Activated CD4-positive, alpha-beta memory T cell treated with anti-CD3 and anti-CD28 coated beads for 36 hours (primary cell): ENCODE data around the gene CCSER1. TPM values are rescaled to one million over a fixed set of nuclear protein-coding genes. Genes with fewer than 3 reads are reported as not detected.
"Not testable (repeated sequence)": the region's sequence is repeated elsewhere in the genome, so short reads cannot be mapped to it uniquely, and the experiment has no call there.

Source experiments
- CTCF ChIA-PET: fragments of 350-600 bp; sonication (Branson Sonifier 250); formaldehyde crosslinking; loops from one replicate; lab custom pipeline; 2021; ENCODE audit warnings: antibody characterized with exemption, inconsistent platforms; lab: Charles Lee
- POLR2A ChIA-PET: fragments of 350-600 bp; sonication (Branson Sonifier 250); formaldehyde crosslinking; loops from one replicate; lab custom pipeline; 2021; ENCODE audit warnings: antibody characterized with exemption; lab: Charles Lee
- DNase-seq: peaks from one replicate; pipeline ENCODE4 v3.0.0-alpha.2; 2020
- H3K27ac Mint-ChIP-seq: one replicate; pipeline ENCODE4 v1.8.0; 2021; ENCODE audit warnings: mixed read lengths
- H3K27me3 Mint-ChIP-seq: one replicate; pipeline ENCODE4 v1.8.0; 2021; ENCODE audit warnings: mixed read lengths
- H3K36me3 Mint-ChIP-seq: one replicate; pipeline ENCODE4 v1.8.0; 2021; ENCODE audit warnings: mixed read lengths
- H3K4me1 Mint-ChIP-seq: one replicate; pipeline ENCODE4 v1.8.0; 2021; ENCODE audit warnings: low read depth, mixed read lengths
- H3K4me3 Mint-ChIP-seq: one replicate; pipeline ENCODE4 v1.8.0; 2021; ENCODE audit warnings: mild to moderate bottlenecking, mixed read lengths
- H3K9me3 Mint-ChIP-seq: one replicate; pipeline ENCODE4 v1.8.0; 2021; ENCODE audit warnings: mixed read lengths
- intact Hi-C: fragments of 100-400 bp; cut with micrococcal nuclease; formaldehyde crosslinking; loops from one replicate; pipeline ENCODE4 v1.15.1; 2023
- total RNA-seq, 2 experiments: library from RNA; stranded (reverse); gene quantifications; one replicate each; pipeline ENCODE4 v1.2.3, GENCODE V29; 2021

Gene CCSER1
- total RNA-seq, 2 experiments from 2014 or later, result 0.17 to 0.19 TPM

DNA sequence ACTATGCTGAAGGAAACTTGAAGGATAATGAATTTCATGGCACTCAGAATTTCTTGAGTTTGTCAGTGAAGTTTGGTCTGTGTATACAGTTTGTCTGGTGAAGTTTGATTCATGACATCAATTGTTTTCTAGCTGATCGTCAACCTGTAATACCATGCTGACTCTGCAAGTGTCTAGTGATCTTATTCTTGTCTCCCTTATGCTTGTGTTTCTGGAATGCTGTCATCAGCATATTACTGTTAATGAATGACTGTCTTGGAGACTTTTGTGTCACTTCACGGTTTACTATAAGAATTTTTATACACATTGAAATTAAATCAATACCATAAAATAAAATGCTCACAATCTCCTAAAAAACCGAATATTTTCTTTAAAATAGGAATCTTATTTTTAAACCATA, 779.0 kb downstream of the CCSER1 start:
- H3K9me3 Mint-ChIP-seq, result peaks cover 25% of the 10 kb centered on the region
- no peaks in the 10 kb centered on the region for H3K4me1 Mint-ChIP-seq
- H3K27me3 Mint-ChIP-seq, result no peaks in the 10 kb centered on the region
- peaks cover 3% of the 10 kb centered on the region for H3K36me3 Mint-ChIP-seq
- H3K27ac Mint-ChIP-seq, result no peak overlapping the region
- ChIA-PET CTCF (no interaction called here), POLR2A (no interaction called here)
- no peak overlapping the region for H3K4me3 Mint-ChIP-seq
- intact Hi-C loops, result no loop called here
- no peak for DNase-seq

DNA sequence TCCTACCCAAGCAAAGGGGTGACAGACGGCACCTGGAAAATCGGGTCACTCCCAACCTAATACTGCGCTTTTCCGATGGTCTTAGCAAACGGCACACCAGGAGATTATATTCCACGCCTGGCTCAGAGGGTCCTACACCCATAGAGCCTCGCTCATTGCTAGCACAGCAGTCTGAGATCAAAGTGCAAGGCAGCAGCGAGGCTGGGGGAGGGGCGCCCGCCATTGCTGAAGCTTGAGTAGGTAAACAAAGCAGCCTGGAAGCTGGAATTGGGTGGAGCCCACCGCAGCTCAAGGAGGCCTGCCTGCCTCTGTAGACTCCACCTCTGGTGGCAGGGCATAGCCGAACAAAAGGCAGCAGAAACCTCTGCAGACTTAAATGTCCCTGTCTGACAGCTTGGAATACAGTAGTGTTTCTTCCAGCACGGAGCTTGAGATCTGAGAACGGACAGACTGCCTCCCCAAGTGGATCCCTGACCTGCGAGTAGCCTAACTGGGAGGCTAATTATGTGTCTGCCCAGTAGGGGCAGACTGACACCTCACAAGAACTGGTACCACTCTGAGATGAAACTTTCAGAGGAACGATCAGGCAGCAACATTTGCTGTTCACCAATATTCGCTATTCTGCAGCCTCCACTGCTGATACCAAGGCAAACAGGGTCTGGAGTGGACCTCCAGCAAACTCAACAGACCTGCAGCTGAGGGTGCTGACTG, 784.7 kb downstream of the CCSER1 start:
- H3K36me3 Mint-ChIP-seq, POLR2A ChIA-PET, H3K4me3 Mint-ChIP-seq, CTCF ChIA-PET, H3K4me1 Mint-ChIP-seq, H3K27ac Mint-ChIP-seq, intact Hi-C loops, H3K27me3 Mint-ChIP-seq, DNase-seq: not testable (repeated sequence)
- H3K9me3 Mint-ChIP-seq, result peaks cover 19% of the 10 kb centered on the region

DNA sequence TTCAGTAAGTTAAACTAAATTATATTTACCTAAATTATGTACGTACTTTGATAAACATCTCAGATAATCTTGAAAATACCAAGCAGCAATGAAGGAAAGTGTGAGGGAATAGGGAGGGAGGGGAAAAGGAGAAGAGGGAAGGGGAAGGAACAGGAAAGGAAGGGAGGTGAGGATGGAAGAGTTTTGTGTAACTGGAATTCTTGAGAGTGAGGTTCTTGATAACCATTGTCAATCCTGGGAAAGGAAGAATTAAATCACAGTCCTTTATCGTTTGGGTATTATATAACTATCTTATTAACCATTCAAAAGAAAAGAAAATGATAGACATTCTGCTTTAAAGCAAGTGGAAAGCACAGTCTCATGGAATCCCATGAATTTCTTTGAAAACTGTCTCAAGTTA, 795.0 kb downstream of the CCSER1 start:
- Mint-ChIP-seq H3K27ac (no peak overlapping the region), H3K9me3 (no peaks in the 10 kb centered on the region), H3K36me3 (no peaks in the 10 kb centered on the region), H3K27me3 (no peaks in the 10 kb centered on the region), H3K4me3 (no peak overlapping the region), H3K4me1 (no peaks in the 10 kb centered on the region)
- ChIA-PET POLR2A (no interaction called here), CTCF (no interaction called here)
- DNase-seq, result no peak
- intact Hi-C loops, result no loop called here

DNA sequence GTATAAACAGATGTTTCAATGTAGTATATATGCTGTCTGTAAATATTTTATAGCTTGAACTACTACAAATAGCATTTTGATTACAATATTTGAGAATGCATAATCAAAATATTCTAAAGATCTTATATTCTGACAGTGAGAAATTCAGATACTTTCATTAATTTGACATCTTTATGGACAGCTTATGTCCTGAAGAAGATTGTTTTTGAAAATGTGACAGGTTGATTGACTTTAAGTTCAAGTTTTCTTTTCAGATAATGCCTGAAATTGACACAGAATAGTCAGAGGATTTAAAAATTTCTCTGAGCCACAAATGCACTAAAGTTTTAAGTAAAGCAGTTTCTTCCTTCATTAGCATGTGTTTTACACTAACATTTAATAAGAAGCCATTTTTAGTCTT, 799.8 kb downstream of the CCSER1 start:
- Mint-ChIP-seq H3K27me3 (no peaks in the 10 kb centered on the region), H3K9me3 (no peaks in the 10 kb centered on the region), H3K4me1 (no peaks in the 10 kb centered on the region), H3K4me3 (no peak overlapping the region), H3K36me3 (no peaks in the 10 kb centered on the region), H3K27ac (no peak overlapping the region)
- ChIA-PET CTCF (no interaction called here), POLR2A (no interaction called here)
- DNase-seq, result no peak
- intact Hi-C loops, result no loop called here

DNA sequence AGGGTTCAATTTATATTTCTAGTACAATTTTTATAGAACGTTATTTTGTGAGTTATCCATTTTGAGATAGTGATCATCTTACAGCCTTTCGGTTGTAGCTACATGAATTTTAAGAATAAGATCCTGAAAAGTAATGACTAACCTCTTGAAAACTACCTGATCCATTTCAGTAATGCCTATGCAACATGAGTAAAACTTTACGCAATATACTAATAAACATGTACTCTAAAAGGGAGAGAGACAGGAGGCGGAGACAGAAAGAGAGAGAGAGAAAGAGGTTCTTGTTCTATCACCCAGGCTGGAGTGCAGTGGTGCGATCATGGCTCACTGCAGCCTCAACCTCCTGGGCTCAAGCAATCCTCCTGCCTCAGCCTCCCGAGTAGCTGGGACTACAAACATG, 816.1 kb downstream of the CCSER1 start:
- intact Hi-C loops, result no loop called here
- no peaks in the 10 kb centered on the region for H3K4me1 Mint-ChIP-seq
- H3K36me3 Mint-ChIP-seq, result no peaks in the 10 kb centered on the region
- H3K9me3 Mint-ChIP-seq, result peaks cover 5% of the 10 kb centered on the region
- H3K27me3 Mint-ChIP-seq, result no peaks in the 10 kb centered on the region
- H3K4me3 Mint-ChIP-seq, result no peak overlapping the region
- no peak for DNase-seq
- ChIA-PET CTCF (no interaction called here), POLR2A (no interaction called here)
- no peak overlapping the region for H3K27ac Mint-ChIP-seq

DNA sequence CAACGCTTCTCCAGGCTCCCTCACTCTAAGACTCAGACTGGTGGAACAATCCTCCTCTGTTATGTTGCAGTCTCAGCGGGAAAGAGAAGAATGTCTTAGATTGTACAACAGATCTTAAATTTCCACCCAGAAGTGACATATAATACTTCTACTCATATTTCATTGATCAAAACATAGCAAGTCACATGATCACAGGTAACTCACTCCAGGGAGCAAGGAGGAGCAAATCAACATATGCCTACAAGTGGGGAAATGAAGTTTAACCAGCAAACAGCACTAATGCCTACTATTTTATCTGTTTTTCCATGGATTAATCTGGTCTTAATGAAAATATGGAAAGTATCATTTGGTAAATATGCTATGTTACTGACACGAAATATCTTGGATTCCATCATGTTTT, 819.8 kb downstream of the CCSER1 start:
- Mint-ChIP-seq H3K36me3 (no peaks in the 10 kb centered on the region), H3K27me3 (no peaks in the 10 kb centered on the region), H3K9me3 (peaks cover 5% of the 10 kb centered on the region), H3K4me1 (no peaks in the 10 kb centered on the region), H3K27ac (no peak overlapping the region), H3K4me3 (no peak overlapping the region)
- DNase-seq, result no peak
- POLR2A ChIA-PET, result no interaction called here
- CTCF ChIA-PET, result no interaction called here
- intact Hi-C loops, result no loop called here

DNA sequence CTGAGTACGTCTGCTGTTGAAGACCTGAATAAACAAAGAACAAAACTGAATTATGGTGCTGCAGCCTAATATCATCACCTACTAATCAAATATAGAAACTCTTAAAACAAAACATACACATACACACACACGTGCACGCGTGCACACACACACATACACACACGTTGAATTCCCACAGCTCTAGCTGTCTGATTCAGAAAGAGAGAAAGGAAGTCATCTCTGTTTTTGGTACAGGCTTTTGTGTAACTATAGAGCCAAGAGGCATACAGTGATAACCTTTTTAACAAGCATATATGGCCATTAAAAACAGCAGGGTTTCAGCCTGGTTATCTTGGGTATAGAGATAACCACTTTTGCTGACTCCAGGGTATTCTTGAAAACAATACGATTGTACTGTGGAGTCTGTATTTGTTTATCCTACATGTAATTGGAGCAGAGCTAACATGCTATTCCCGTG, 823.2 kb downstream of the CCSER1 start:
- CTCF ChIA-PET, result no interaction called here
- Mint-ChIP-seq H3K36me3 (no peaks in the 10 kb centered on the region), H3K9me3 (no peaks in the 10 kb centered on the region), H3K27me3 (no peaks in the 10 kb centered on the region), H3K27ac (no peak overlapping the region), H3K4me3 (no peak overlapping the region), H3K4me1 (no peaks in the 10 kb centered on the region)
- intact Hi-C loops, result no loop called here
- POLR2A ChIA-PET, result no interaction called here
- no peak for DNase-seq

DNA sequence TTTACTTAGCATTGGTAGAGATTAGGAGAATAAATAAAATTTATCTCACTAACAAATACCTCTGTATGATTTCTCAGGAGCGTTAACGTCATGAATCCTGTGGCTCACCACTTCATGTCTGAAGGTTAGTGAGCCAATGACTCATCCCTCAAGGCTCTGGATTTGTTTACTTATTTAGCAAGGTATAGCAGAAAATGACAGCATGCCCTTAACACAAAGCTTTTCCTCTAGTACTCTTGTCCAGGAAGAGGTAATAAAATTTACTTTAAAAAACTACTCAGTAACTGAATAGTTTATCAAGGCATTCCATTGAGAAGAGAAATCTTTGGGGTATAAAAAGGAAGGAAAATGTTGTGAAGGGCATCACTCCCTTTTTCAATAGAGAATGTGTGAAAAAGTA, 823.8 kb downstream of the CCSER1 start:
- Mint-ChIP-seq H3K36me3 (no peaks in the 10 kb centered on the region), H3K4me1 (no peaks in the 10 kb centered on the region), H3K4me3 (no peak overlapping the region), H3K27me3 (no peaks in the 10 kb centered on the region), H3K9me3 (no peaks in the 10 kb centered on the region), H3K27ac (no peak overlapping the region)
- CTCF ChIA-PET, result no interaction called here
- intact Hi-C loops, result no loop called here
- POLR2A ChIA-PET, result no interaction called here
- no peak for DNase-seq

DNA sequence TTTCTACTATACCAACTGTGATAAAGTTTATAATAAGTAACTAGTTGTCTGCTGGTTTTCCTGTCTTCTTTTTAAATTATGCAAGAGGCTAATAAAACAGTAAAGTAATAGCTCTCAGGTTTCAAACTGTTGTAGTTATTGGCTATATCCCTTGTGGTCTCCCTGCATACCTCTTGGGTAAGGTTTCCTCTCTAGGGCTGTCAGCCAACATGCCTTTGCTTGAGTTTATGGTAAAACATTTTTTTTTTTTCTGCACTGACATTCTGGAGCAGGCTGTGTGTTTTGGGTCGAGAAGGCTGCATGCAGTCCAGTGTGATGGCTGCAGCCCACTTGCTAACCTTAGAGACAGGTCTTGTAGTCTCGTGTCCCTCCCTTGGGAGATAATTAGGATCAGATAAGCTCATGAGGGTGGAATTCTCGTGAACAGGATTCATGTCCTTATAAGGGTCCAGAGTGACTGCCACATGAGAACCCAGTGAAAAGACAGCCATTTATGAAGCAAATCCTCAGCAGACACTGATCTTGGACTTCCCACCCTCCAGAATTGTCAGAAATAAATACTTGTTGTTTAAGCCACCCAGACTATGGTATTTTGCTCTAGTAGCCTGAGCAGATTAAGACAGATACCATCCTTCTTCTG, 831.2 kb downstream of the CCSER1 start:
- Mint-ChIP-seq H3K9me3 (peaks cover 2% of the 10 kb centered on the region), H3K4me1 (no peaks in the 10 kb centered on the region), H3K4me3 (no peak overlapping the region), H3K27me3 (no peaks in the 10 kb centered on the region), H3K36me3 (no peaks in the 10 kb centered on the region), H3K27ac (no peak overlapping the region)
- CTCF ChIA-PET, result no interaction called here
- POLR2A ChIA-PET, result no interaction called here
- no peak for DNase-seq
- intact Hi-C loops, result no loop called here

DNA sequence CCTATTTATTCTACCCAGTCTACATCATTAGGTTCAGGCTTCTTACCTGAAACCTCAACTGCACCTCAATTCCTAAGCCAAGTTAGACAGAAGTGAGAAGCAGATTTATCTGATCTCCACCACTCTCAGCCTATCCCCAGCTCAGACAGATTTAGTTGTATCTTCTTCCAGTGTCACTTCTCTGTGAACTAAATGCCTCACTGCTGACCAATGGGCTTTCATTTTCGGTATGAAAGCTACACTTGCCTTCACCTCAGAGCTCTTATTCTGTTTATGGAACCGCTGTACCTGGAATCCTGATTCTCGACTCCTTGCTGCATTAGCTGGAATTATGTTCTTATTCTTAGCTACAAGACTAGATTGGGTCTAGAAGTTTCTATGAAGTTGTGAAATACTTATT, 833.2 kb downstream of the CCSER1 start:
- intact Hi-C loops, result no loop called here
- Mint-ChIP-seq H3K27me3 (no peaks in the 10 kb centered on the region), H3K9me3 (peaks cover 6% of the 10 kb centered on the region), H3K36me3 (no peaks in the 10 kb centered on the region), H3K4me3 (no peak overlapping the region), H3K4me1 (no peaks in the 10 kb centered on the region), H3K27ac (no peak overlapping the region)
- POLR2A ChIA-PET, result no interaction called here
- CTCF ChIA-PET, result interaction anchor here (0.5 kb wide), 1 partner anchor 25 kb away, joined by 3 read pairs; no protein-coding TSS in a partner anchor
- DNase-seq, result no peak

DNA sequence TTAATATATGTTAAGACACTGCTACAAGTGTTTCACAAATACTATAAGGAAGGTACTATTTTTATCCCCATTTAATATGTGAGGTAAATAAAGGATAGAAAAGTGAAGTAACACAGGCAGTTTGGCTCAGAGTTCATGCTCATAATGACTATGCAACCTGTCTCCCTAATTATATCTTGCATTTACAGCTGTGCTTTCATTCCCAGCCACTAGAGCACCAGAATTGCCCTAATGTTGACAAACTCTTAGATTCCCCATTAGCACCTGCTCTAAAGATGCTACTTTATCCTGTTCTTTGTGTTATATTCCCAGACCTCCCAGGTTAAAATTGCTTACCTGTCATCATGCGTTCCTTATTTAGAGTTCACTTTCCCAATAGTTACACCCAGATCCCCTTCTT, 833.6 kb downstream of the CCSER1 start:
- intact Hi-C loops, result no loop called here
- Mint-ChIP-seq H3K9me3 (peaks cover 6% of the 10 kb centered on the region), H3K4me3 (no peak overlapping the region), H3K4me1 (no peaks in the 10 kb centered on the region), H3K27me3 (no peaks in the 10 kb centered on the region), H3K36me3 (no peaks in the 10 kb centered on the region), H3K27ac (no peak overlapping the region)
- DNase-seq, result no peak
- ChIA-PET POLR2A (no interaction called here), CTCF (interaction anchor here (0.5 kb wide), 1 partner anchor 25 kb away, joined by 3 read pairs; no protein-coding TSS in a partner anchor)

DNA sequence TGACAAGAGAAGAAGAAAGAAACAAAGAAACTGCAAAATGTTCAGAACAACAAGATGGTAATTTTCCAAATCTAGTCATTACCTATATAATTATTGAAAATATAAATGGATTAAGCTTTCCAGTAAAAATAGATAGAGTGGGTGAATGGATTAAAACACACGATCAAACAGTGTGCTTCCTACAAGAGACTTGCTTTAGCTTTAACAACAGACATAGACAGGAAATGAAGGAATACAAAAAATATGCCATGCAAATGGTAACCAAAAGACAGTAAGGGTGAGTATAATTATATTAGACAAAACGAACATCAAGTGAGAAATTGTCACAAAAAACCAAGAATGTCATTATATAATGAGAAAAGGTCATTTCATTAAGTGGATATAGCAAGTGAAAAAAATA, 842.8 kb downstream of the CCSER1 start:
- ChIA-PET POLR2A (no interaction called here), CTCF (no interaction called here)
- H3K9me3 Mint-ChIP-seq, result peaks cover 8% of the 10 kb centered on the region
- H3K27ac Mint-ChIP-seq, result no peak overlapping the region
- intact Hi-C loops, result no loop called here
- no peaks in the 10 kb centered on the region for H3K36me3 Mint-ChIP-seq
- DNase-seq, result no peak
- H3K27me3 Mint-ChIP-seq, result no peaks in the 10 kb centered on the region
- H3K4me3 Mint-ChIP-seq, result no peak overlapping the region
- H3K4me1 Mint-ChIP-seq, result no peaks in the 10 kb centered on the region

DNA sequence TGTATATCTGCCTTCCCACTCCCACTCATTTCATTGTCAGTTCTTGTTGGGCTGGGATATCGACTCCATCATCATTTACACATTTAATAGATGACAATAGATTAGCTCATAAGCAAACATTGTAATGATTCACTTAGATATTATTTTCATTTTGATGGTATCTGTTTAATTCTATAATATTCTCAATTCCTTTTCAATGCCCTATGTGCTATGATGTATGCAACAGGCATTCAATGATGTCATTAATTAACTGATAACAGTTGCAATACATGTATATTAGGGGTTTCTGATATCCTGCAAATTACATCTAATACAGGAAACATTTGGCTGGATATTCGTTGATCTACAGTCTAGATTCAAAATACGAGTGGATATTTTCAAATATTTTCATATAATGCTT, 850.5 kb downstream of the CCSER1 start:
- Mint-ChIP-seq H3K9me3 (peaks cover 3% of the 10 kb centered on the region), H3K36me3 (no peaks in the 10 kb centered on the region), H3K4me3 (no peak overlapping the region), H3K27me3 (no peaks in the 10 kb centered on the region), H3K27ac (no peak overlapping the region), H3K4me1 (no peaks in the 10 kb centered on the region)
- DNase-seq, result no peak
- intact Hi-C loops, result no loop called here
- CTCF ChIA-PET, result no interaction called here
- POLR2A ChIA-PET, result no interaction called here
